Pancreas (tissue), 10 donors: ENCODE results near the gene TIAM1. TPM values are rescaled to one million over a fixed set of nuclear protein-coding genes. Genes with fewer than 3 reads are reported as not detected.

ENCODE experiments used
- ATAC-seq, 4 donors: fragments of 200-7000 bp; cut with Tn5 transposase; one replicate each; pipeline versions ENCODE4 v1.8.0 to v1.9.1; 2020; ENCODE audit warnings: mild to moderate bottlenecking in 4 of 4, moderate library complexity in 4 of 4
- DNase-seq, 6 donors: peaks; one replicate each; pipeline ENCODE4 v3.0.0-alpha.2; 2020
- FAIRE-seq: peaks from 2 replicates; lab custom pipeline; 2012; peaks lifted over from hg19 to GRCh38; lab: Jason Lieb, UNC
- H3K27ac ChIP-seq, 4 donors: fragments of 200-600 bp; sonication (generic); 1 replicate in 3 of 4; 2 replicates in 1 of 4; pipeline versions ENCODE4 v1.5.0 to v1.8.0; 2020
- H3K27me3 ChIP-seq, 4 donors: fragments of 200-600 bp; one replicate each; pipeline ENCODE4 v1.8.0; 2021
- H3K36me3 ChIP-seq, 3 donors: fragments of 200-600 bp; sonication (generic) in 1 of 3; one replicate each; pipeline versions ENCODE4 v1.5.0 to v1.8.0; 2020 to 2021
- H3K4me1 ChIP-seq, 3 donors: fragments of 200-600 bp; one replicate each; pipeline ENCODE4 v1.8.0; 2021
- H3K4me3 ChIP-seq, 4 donors: fragments of 200-600 bp; sonication (generic) in 2 of 4; one replicate each; pipeline versions ENCODE4 v1.5.0 to v1.8.0; 2020 to 2021
- H3K9me3 ChIP-seq, 4 donors: fragments of 200-600 bp; one replicate each; pipeline ENCODE4 v1.8.0; 2021
- WGBS, 2 donors: extraction: QIAGEN DNeasy Blood & Tissue Kit; methylation state at CpG; one replicate each; pipeline ENCODE4 v1.1.7; 2013; 5-methylcytosine and 5-hydroxymethylcytosine counted together
- intact Hi-C, 3 donors: fragments of 100-400 bp; cut with DNase I; formaldehyde crosslinking; loops; one replicate each; pipeline versions ENCODE4 v1.11.1 to v1.14.2; 2022
- polyA plus RNA-seq, 2 donors: library from polyadenylated mRNA; stranded (reverse); fragments of 200-250 nt; gene quantifications; one replicate each; pipeline ENCODE4 v1.2.3, GENCODE V29; 2013
- total RNA-seq, 6 donors: library from RNA; stranded (reverse); fragmentation: NEBNext Ultra II Directional in 4 of 6; extraction: Animal tissue kit (Norgen Biotek cat#: 25700) in 4 of 6; gene quantifications; one replicate each; pipeline versions ENCODE4 v1.2.1 to v1.2.4, GENCODE V29; 2021 to 2023
- TF ChIP-seq, protein P1 (sequence below), 4 donors: fragments of 200-600 bp; sonication (generic) in 3 of 4; IDR thresholded peaks; one replicate each; pipeline versions ENCODE4 v1.5.0 to v1.8.0; 2021; ENCODE audit warnings: antibody characterized with exemption in 4 of 4
- donor health status: healthy with polysubstance abuse.
- donor health status: DM: no; HTN: no; CAD: no; lungs with moderate emphysema.
- donor health status: DM: no; HTN: no; CAD: no.
- donor health status: control.
- donor health status: control.
- donor health status: Bipolar disorder and iron deficiency.
- donor health status: DM: yes; HTN: yes; CAD: no.
- donor health status: DM: no; HTN: no; CAD: no.
- donor health status: DM: no; HTN: no; CAD: no.
- donor health status: DM: yes; HTN: yes; CAD: no.

Gene TIAM1
- total and polyA plus RNA-seq, 8 donors = 1.7 to 7.7 (median 4.0) TPM

GRCh38 chr21:31162079-31162699 lies 181.9 kb downstream of the TIAM1 start:
- no peak overlapping the region for H3K4me3 ChIP-seq
- WGBS, 2 donors = 73 to 86% methylated on average over 4 of the region's 4 CpGs
- DNase-seq = no peak
- no peaks in the 10 kb centered on the region for H3K9me3 ChIP-seq
- H3K36me3 ChIP-seq = no peaks in the 10 kb centered on the region
- no peak for FAIRE-seq
- TF ChIP-seq, protein P1, sequence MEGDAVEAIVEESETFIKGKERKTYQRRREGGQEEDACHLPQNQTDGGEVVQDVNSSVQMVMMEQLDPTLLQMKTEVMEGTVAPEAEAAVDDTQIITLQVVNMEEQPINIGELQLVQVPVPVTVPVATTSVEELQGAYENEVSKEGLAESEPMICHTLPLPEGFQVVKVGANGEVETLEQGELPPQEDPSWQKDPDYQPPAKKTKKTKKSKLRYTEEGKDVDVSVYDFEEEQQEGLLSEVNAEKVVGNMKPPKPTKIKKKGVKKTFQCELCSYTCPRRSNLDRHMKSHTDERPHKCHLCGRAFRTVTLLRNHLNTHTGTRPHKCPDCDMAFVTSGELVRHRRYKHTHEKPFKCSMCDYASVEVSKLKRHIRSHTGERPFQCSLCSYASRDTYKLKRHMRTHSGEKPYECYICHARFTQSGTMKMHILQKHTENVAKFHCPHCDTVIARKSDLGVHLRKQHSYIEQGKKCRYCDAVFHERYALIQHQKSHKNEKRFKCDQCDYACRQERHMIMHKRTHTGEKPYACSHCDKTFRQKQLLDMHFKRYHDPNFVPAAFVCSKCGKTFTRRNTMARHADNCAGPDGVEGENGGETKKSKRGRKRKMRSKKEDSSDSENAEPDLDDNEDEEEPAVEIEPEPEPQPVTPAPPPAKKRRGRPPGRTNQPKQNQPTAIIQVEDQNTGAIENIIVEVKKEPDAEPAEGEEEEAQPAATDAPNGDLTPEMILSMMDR (IDR thresholded peaks at IDR 0.05) = no peak
- H3K4me1 ChIP-seq = no peaks in the 10 kb centered on the region
- intact Hi-C loops = no loop called here
- peak in 1 of 4 donors; percentile 42 for ATAC-seq
- no peaks in the 10 kb centered on the region for H3K27me3 ChIP-seq
- H3K27ac ChIP-seq = no peak overlapping the region

DNA sequence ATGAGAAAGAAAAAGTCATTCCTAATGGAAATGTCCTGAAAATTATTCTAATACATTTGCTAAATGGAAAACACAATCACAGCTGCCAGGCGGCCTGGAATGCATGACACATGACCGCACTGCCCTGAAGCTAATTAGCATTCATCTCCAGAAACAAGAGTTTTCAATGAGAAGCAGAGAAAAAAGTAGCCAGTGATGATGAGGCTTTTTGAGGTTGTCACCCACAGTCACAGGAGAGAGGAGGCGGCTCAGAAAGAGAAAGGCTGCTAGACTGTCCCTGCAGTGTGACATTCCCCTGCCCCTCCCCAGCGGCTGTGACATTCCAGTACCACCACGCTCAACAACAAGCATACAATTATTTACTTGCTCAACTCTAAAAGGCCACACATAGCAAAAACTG lies 182.9 kb downstream of the TIAM1 start:
- FAIRE-seq (no peak), DNase-seq (no peak), ATAC-seq (peak in 2 of 4 donors; percentile 17 to 22)
- Histone ChIP-seq H3K9me3 (no peaks in the 10 kb centered on the region), H3K27ac (no peak overlapping the region), H3K27me3 (no peaks in the 10 kb centered on the region), H3K36me3 (no peaks in the 10 kb centered on the region), H3K4me1 (no peaks in the 10 kb centered on the region), H3K4me3 (no peak overlapping the region)
- 34 to 36% methylated on average over 5 of the region's 5 CpGs for WGBS, 2 donors
- TF ChIP-seq, protein P1 (IDR thresholded peaks at IDR 0.05) = no peak
- intact Hi-C loops = no loop called here

GRCh38 chr21:31159808-31160207 lies 184.3 kb downstream of the TIAM1 start:
- no peak for FAIRE-seq
- Histone ChIP-seq H3K36me3 (no peaks in the 10 kb centered on the region), H3K4me3 (no peak overlapping the region), H3K27me3 (no peaks in the 10 kb centered on the region), H3K4me1 (no peaks in the 10 kb centered on the region), H3K27ac (no peak overlapping the region), H3K9me3 (no peaks in the 10 kb centered on the region)
- intact Hi-C loops = no loop called here
- peak in 1 of 4 donors; percentile 33 for ATAC-seq
- no peak for DNase-seq
- 46 to 57% methylated on average over 5 of the region's 5 CpGs for WGBS, 2 donors
- TF ChIP-seq, protein P1 (IDR thresholded peaks at IDR 0.05) = no peak

- TF ChIP-seq, protein P1 (IDR thresholded peaks at IDR 0.05) = no peak
- H3K9me3 ChIP-seq = no peaks in the 10 kb centered on the region
- ATAC-seq (peak in 2 of 4 donors; percentile 52), DNase-seq (no peak), FAIRE-seq (no peak)
- no peaks in the 10 kb centered on the region for H3K27me3 ChIP-seq
- H3K4me1 ChIP-seq = no peaks in the 10 kb centered on the region
- H3K27ac ChIP-seq = peak overlapping the region in 1 of 4 donors; percentile 11
- intact Hi-C loops = no loop called here
- 72 to 83% methylated on average over 8 of the region's 8 CpGs for WGBS, 2 donors
- H3K36me3 ChIP-seq = no peaks in the 10 kb centered on the region
- H3K4me3 ChIP-seq = no peak overlapping the region
Measured at GRCh38 chr21:31158789-31159581, 185.1 kb downstream of the TIAM1 start.

DNA sequence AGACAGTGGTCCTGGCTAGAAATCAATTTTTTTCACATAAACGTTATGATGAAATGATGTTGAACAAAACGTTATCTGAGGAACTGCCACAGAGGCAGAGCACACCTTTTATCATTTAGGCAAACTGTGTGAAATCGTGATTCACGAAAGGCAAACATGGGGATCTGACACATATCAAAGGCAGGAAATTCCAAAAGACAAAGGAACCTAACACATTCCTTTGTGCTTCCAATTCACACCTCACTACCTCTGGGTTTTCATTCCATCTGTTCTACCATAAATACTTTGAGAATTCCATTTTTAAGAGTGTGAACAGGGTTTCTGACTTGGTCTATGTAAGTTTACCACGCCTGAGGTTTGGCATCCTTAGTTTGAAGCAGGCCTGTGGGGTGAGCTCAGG lies 186.3 kb downstream of the TIAM1 start:
- Histone ChIP-seq H3K27me3 (no peaks in the 10 kb centered on the region), H3K4me1 (no peaks in the 10 kb centered on the region), H3K4me3 (no peak overlapping the region), H3K36me3 (no peaks in the 10 kb centered on the region), H3K27ac (no peak overlapping the region), H3K9me3 (no peaks in the 10 kb centered on the region)
- intact Hi-C loops = no loop called here
- TF ChIP-seq, protein P1 (IDR thresholded peaks at IDR 0.05) = no peak
- no peak for DNase-seq
- no peak for ATAC-seq
- FAIRE-seq = no peak
- WGBS, 2 donors = 48 to 51% methylated on average over 5 of the region's 5 CpGs
